Breast epithelium (tissue), 3 donors: Measurements from ENCODE around the gene LHFPL5.

Experiments used
- POLR2A ChIP-seq: fragments of 450-650 bp; IDR thresholded peaks from one replicate; pipeline ENCODE4 v1.6.1; 2016; ENCODE audit warnings: antibody characterized with exemption, mild to moderate bottlenecking, moderate library complexity
- TF ChIP-seq, protein P1 (sequence below), 3 donors: fragments of 450-650 bp; IDR thresholded peaks; one replicate each; pipeline ENCODE4 v1.5.1; 2016 to 2017; ENCODE audit warnings: antibody characterized with exemption in 3 of 3, mild to moderate bottlenecking in 3 of 3, moderate library complexity in 3 of 3

DNA sequence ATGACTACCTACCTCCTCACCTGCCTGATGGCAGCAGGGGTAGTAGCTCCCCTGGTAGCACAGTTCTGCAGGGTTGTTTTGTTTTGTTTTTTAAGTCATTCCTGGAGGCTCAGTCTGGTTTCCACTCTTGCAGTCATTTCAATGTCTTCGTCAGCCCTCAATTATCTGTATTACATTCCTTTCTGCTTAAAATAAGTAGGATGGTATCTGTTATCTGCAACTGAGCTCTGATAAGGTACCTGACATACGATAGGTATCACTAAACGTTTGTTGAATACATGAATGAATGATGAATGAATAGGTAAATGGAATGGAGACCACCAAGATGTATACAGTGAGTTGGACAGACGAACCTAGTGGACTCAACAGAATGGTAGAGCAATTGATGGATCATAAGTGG is 35.9 kb upstream of the LHFPL5 start:
- no peak for TF ChIP-seq POLR2A
- TF ChIP-seq, protein P1, sequence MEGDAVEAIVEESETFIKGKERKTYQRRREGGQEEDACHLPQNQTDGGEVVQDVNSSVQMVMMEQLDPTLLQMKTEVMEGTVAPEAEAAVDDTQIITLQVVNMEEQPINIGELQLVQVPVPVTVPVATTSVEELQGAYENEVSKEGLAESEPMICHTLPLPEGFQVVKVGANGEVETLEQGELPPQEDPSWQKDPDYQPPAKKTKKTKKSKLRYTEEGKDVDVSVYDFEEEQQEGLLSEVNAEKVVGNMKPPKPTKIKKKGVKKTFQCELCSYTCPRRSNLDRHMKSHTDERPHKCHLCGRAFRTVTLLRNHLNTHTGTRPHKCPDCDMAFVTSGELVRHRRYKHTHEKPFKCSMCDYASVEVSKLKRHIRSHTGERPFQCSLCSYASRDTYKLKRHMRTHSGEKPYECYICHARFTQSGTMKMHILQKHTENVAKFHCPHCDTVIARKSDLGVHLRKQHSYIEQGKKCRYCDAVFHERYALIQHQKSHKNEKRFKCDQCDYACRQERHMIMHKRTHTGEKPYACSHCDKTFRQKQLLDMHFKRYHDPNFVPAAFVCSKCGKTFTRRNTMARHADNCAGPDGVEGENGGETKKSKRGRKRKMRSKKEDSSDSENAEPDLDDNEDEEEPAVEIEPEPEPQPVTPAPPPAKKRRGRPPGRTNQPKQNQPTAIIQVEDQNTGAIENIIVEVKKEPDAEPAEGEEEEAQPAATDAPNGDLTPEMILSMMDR (IDR thresholded peaks at IDR 0.05), result no peak
